HG03442 (cell line): ENCODE data around the gene GRK3.

Experiments
- ATAC-seq: cut with Tn5 transposase; IDR thresholded peaks from one replicate; pipeline ENCODE4 v1.9.1; 2021; ENCODE audit warnings: mild to moderate bottlenecking, moderate library complexity; ENCODE audit not compliant: unreplicated experiment

Gene GRK3

GRCh38 chr22:25750569-25751173 lies 186.2 kb downstream of the GRK3 start:
- ATAC-seq, result no peak

GRCh38 chr22:25751174-25751581 lies 186.7 kb downstream of the GRK3 start:
- ATAC-seq, result no peak

GRCh38 chr22:25752615-25753214 lies 188.2 kb downstream of the GRK3 start:
- ATAC-seq, result no peak

- ATAC-seq, result no peak
Observed at GRCh38 chr22:25753252-25753651, 188.8 kb downstream of the GRK3 start.

GRCh38 chr22:25754527-25755202 lies 190.2 kb downstream of the GRK3 start:
- ATAC-seq, result no peak

- no peak for ATAC-seq
Observed at GRCh38 chr22:25757686-25758085, 193.2 kb downstream of the GRK3 start.

- no peak for ATAC-seq
Observed at GRCh38 chr22:25758316-25758715, 193.8 kb downstream of the GRK3 start.

- no peak for ATAC-seq
Observed at GRCh38 chr22:25759825-25760231, 195.4 kb downstream of the GRK3 start.

GRCh38 chr22:25760294-25760693 lies 195.8 kb downstream of the GRK3 start:
- no peak for ATAC-seq

GRCh38 chr22:25760848-25761595 lies 196.5 kb downstream of the GRK3 start:
- ATAC-seq, result no peak

- ATAC-seq, result no peak
Observed at GRCh38 chr22:25762147-25762546, 197.7 kb downstream of the GRK3 start.

- no peak for ATAC-seq
Observed at GRCh38 chr22:25763239-25763777, 198.8 kb downstream of the GRK3 start.

GRCh38 chr22:25764270-25765015 lies 200.0 kb downstream of the GRK3 start:
- ATAC-seq, result no peak

GRCh38 chr22:25765016-25765367 lies 200.5 kb downstream of the GRK3 start:
- ATAC-seq, result no peak

- ATAC-seq, result no peak
Observed at GRCh38 chr22:25765801-25766200, 201.3 kb downstream of the GRK3 start.

GRCh38 chr22:25766418-25766817 lies 201.9 kb downstream of the GRK3 start:
- ATAC-seq, result no peak

GRCh38 chr22:25770333-25770732 lies 205.9 kb downstream of the GRK3 start:
- ATAC-seq, result no peak

GRCh38 chr22:25772288-25772687 lies 207.8 kb downstream of the GRK3 start:
- no peak for ATAC-seq

GRCh38 chr22:25774575-25775026 lies 210.1 kb downstream of the GRK3 start:
- no peak for ATAC-seq

GRCh38 chr22:25775531-25775930 lies 211.1 kb downstream of the GRK3 start:
- no peak for ATAC-seq

- ATAC-seq, result no peak
Observed at GRCh38 chr22:25777411-25777810, 212.9 kb downstream of the GRK3 start.
